Neutrophil (primary cell): Measurements from ENCODE around the gene PHKA2.

ENCODE experiments used
- H3K27ac ChIP-seq: fragments of 200-600 bp; sonication (generic); 2 replicates; pipeline ENCODE4 v1.5.1; 2016; ENCODE audit warnings: mild to moderate bottlenecking, moderate library complexity
- H3K27me3 ChIP-seq: fragments of 200-600 bp; sonication (generic); 2 replicates; pipeline ENCODE4 v1.6.0; 2016; ENCODE audit warnings: mild to moderate bottlenecking
- H3K36me3 ChIP-seq: fragments of 200-600 bp; sonication (generic); 2 replicates; pipeline ENCODE4 v1.5.1; 2017
- H3K4me1 ChIP-seq, 2 experiments: fragments of 200-600 bp in 1 of 2; sonication (generic) in 1 of 2; 1 replicate in 1 of 2; 2 replicates in 1 of 2; pipeline versions ENCODE4 v1.5.1 to v1.6.1; 2013 to 2016; ENCODE audit warnings: low read depth in 1 of 2, low read length in 1 of 2, mild to moderate bottlenecking in 1 of 2, moderate library complexity in 1 of 2; ENCODE audit not compliant: control insufficient read depth in 1 of 2, insufficient read depth in 1 of 2
- H3K4me3 ChIP-seq, 2 experiments: fragments of 200-600 bp in 1 of 2; sonication (generic) in 1 of 2; 1 replicate in 1 of 2; 2 replicates in 1 of 2; pipeline ENCODE4 v1.5.1; 2013 to 2016; ENCODE audit warnings: low read depth in 1 of 2, low read length in 1 of 2, mild to moderate bottlenecking in 1 of 2, moderate library complexity in 1 of 2
- H3K9me3 ChIP-seq: fragments of 200-600 bp; sonication (generic); 2 replicates; pipeline ENCODE4 v1.5.1; 2016
- CTCF ChIP-seq: fragments of 200-600 bp; sonication (generic); IDR thresholded peaks from 2 replicates; pipeline ENCODE4 v1.5.1; 2016; ENCODE audit warnings: antibody characterized with exemption

PHKA2 gene

GRCh38 chrX:18873189-18873791 lies 110.6 kb downstream of the PHKA2 start:
- H3K36me3 ChIP-seq: no peaks in the 10 kb centered on the region
- H3K9me3 ChIP-seq: no peaks in the 10 kb centered on the region
- no peaks in the 10 kb centered on the region for H3K4me1 ChIP-seq
- H3K4me3 ChIP-seq: no peak overlapping the region
- no peak overlapping the region for H3K27ac ChIP-seq
- H3K27me3 ChIP-seq: no peaks in the 10 kb centered on the region
- no peak for TF ChIP-seq CTCF

- H3K36me3 ChIP-seq: no peaks in the 10 kb centered on the region
- H3K4me3 ChIP-seq: no peak overlapping the region
- no peaks in the 10 kb centered on the region for H3K4me1 ChIP-seq
- no peaks in the 10 kb centered on the region for H3K9me3 ChIP-seq
- H3K27ac ChIP-seq: no peak overlapping the region
- no peak for TF ChIP-seq CTCF
- no peaks in the 10 kb centered on the region for H3K27me3 ChIP-seq
Observed at GRCh38 chrX:18872621-18873020, 111.3 kb downstream of the PHKA2 start.

- H3K27ac ChIP-seq: no peak overlapping the region
- no peaks in the 10 kb centered on the region for H3K9me3 ChIP-seq
- no peak overlapping the region for H3K4me3 ChIP-seq
- H3K36me3 ChIP-seq: no peaks in the 10 kb centered on the region
- no peaks in the 10 kb centered on the region for H3K27me3 ChIP-seq
- H3K4me1 ChIP-seq: no peaks in the 10 kb centered on the region
- TF ChIP-seq CTCF: no peak
Observed at GRCh38 chrX:18871970-18872369, 111.9 kb downstream of the PHKA2 start.

GRCh38 chrX:18871161-18871890 lies 112.6 kb downstream of the PHKA2 start:
- H3K9me3 ChIP-seq: no peaks in the 10 kb centered on the region
- H3K4me3 ChIP-seq: no peak overlapping the region
- H3K27me3 ChIP-seq: no peaks in the 10 kb centered on the region
- H3K4me1 ChIP-seq: no peaks in the 10 kb centered on the region
- no peaks in the 10 kb centered on the region for H3K36me3 ChIP-seq
- no peak overlapping the region for H3K27ac ChIP-seq
- TF ChIP-seq CTCF: no peak

- Histone ChIP-seq H3K4me3 (no peak overlapping the region), H3K9me3 (no peaks in the 10 kb centered on the region), H3K36me3 (no peaks in the 10 kb centered on the region), H3K27ac (no peak overlapping the region), H3K27me3 (no peaks in the 10 kb centered on the region), H3K4me1 (no peaks in the 10 kb centered on the region)
- no peak for TF ChIP-seq CTCF
Observed at GRCh38 chrX:18864390-18864920, 119.5 kb downstream of the PHKA2 start.
